K562 (cell line): ENCODE measurements around the gene BRD7. TPM values are rescaled to one million over a fixed set of nuclear protein-coding genes. Genes with fewer than 3 reads are reported as not detected.

ENCODE experiments used
- ATAC-seq: fragments of 200-7000 bp; cut with Tn5 transposase; 3 replicates; pipeline ENCODE4 v1.9.1; 2020; ENCODE audit warnings: moderate library complexity
- BruUV-seq: library from RNA; stranded (reverse); fragments of 400-500 nt; replicated peaks from 2 replicates; lab custom pipeline; 2021; lab: Mats Ljungman, UMichigan
- CTCF ChIA-PET: fragments of 300-600 bp; formaldehyde crosslinking; extraction: SDS; loops from one replicate; lab custom pipeline; 2021; ENCODE audit warnings: low intra/inter-chr PET ratio; lab: Yijun Ruan, JAX
- POLR2A ChIA-PET: fragments of 300-600, 350-650 bp; sonication (Branson Sonifier 250); formaldehyde crosslinking; extraction: SDS; loops from one replicate; lab custom pipeline; 2021; ENCODE audit warnings: antibody characterized with exemption, inconsistent platforms; lab: Yijun Ruan, JAX
- DNase-seq, 4 experiments: peaks; one replicate each; pipeline versions ENCODE4 v3.0.0 to v3.0.0-alpha.2; 2011 to 2018; ENCODE audit warnings: low spot score in 3 of 4, mixed read lengths in 3 of 4; ENCODE audit errors: extremely low read depth in 1 of 4
- FAIRE-seq: peaks from 2 replicates; lab custom pipeline; 2011; peaks lifted over from hg19 to GRCh38; lab: Jason Lieb, UNC
- H2AFZ ChIP-seq: 2 replicates; pipeline ENCODE4 v1.6.0; 2011; ENCODE audit warnings: low read depth, low read length, control low read depth, inconsistent platforms
- H3K27ac ChIP-seq: fragments of 200-600 bp; 3 replicates; pipeline ENCODE4 v1.8.0; 2011; ENCODE audit warnings: low read depth, mild to moderate bottlenecking, control low read depth, inconsistent platforms, low read length, moderate library complexity, mixed read lengths; ENCODE audit errors: extremely low read depth
- H3K27me3 ChIP-seq, 2 experiments: fragments of 300-600 bp in 1 of 2; 2 replicates in 1 of 2; 3 replicates in 1 of 2; pipeline versions ENCODE4 v1.6.0 to v1.8.0; 2011; ENCODE audit warnings: inconsistent platforms in 2 of 2, low read length in 2 of 2, mild to moderate bottlenecking in 1 of 2, mixed read lengths in 1 of 2, moderate library complexity in 1 of 2; ENCODE audit not compliant: control insufficient read depth in 2 of 2, insufficient read depth in 2 of 2
- H3K36me3 ChIP-seq: fragments of 300-600 bp; 3 replicates; pipeline ENCODE4 v1.8.0; 2011; ENCODE audit warnings: mild to moderate bottlenecking, low read length, inconsistent platforms; ENCODE audit not compliant: control insufficient read depth, insufficient read depth
- H3K4me1 ChIP-seq, 2 experiments: fragments of 200-600 bp in 1 of 2; replicated peaks in 1 of 2; 2 replicates in 1 of 2; 3 replicates in 1 of 2; pipeline versions ENCODE4 v1.5.1 to v1.8.0; 2011; ENCODE audit warnings: inconsistent platforms in 2 of 2, low read length in 2 of 2, mild to moderate bottlenecking in 1 of 2, mixed read lengths in 1 of 2, moderate library complexity in 1 of 2; ENCODE audit not compliant: control insufficient read depth in 2 of 2, insufficient read depth in 2 of 2
- H3K4me2 ChIP-seq: 2 replicates; pipeline ENCODE4 v1.6.1; 2011; ENCODE audit warnings: low read length, control low read depth, inconsistent platforms, mixed read lengths; ENCODE audit not compliant: insufficient read depth
- H3K4me3 ChIP-seq: fragments of 200-600 bp; sonication (generic), shearing (Covaris generic); 2 replicates; pipeline ENCODE4 v1.5.1; 2016; ENCODE audit warnings: control low read depth, inconsistent platforms
- H3K79me2 ChIP-seq: fragments of 200-600 bp; 3 replicates; pipeline ENCODE4 v1.8.0; 2011; ENCODE audit warnings: low read length, inconsistent platforms; ENCODE audit not compliant: control insufficient read depth, insufficient read depth
- H3K9ac ChIP-seq, 2 experiments: 2 replicates each; pipeline versions ENCODE4 v1.6.0 to v1.6.1; 2011; ENCODE audit warnings: low read depth in 2 of 2, low read length in 2 of 2, control low read depth in 1 of 2, inconsistent platforms in 1 of 2, mild to moderate bottlenecking in 1 of 2, mixed read lengths in 1 of 2; ENCODE audit not compliant: insufficient read depth in 1 of 2
- H3K9me1 ChIP-seq: one replicate; pipeline ENCODE4 v1.6.0; 2011; ENCODE audit warnings: inconsistent platforms, mild to moderate bottlenecking, low read length, moderate library complexity; ENCODE audit not compliant: control insufficient read depth, insufficient read depth
- H3K9me3 ChIP-seq: replicated peaks from 2 replicates; pipeline ENCODE4 v1.5.1; 2011; ENCODE audit warnings: low read depth, low read length, inconsistent platforms; ENCODE audit not compliant: control insufficient read depth, insufficient read depth
- H4K20me1 ChIP-seq: replicated peaks from 2 replicates; pipeline ENCODE4 v1.6.1; 2011; ENCODE audit warnings: low read length, inconsistent platforms, mixed read lengths; ENCODE audit not compliant: control insufficient read depth, insufficient read depth
- ARID2 ChIP-seq: fragments of 450-650 bp; IDR thresholded peaks from 2 replicates; pipeline ENCODE4 v1.6.1; 2017; ENCODE audit warnings: antibody characterized with exemption, mild to moderate bottlenecking
- FOXA1 ChIP-seq: fragments of 450-650 bp; IDR thresholded peaks from 2 replicates; pipeline ENCODE4 v1.6.1; 2016; ENCODE audit warnings: mild to moderate bottlenecking, borderline replicate concordance
- HEY1 ChIP-seq: fragments of 250-450 bp; sonication (Bioruptor Pico); IDR thresholded peaks from 2 replicates; pipeline ENCODE4 v1.5.0; 2020; ENCODE audit warnings: mild to moderate bottlenecking, moderate library complexity, borderline replicate concordance
- ILF3 ChIP-seq: fragments of 450-650 bp; IDR thresholded peaks from 2 replicates; pipeline ENCODE4 v1.6.1; 2018; ENCODE audit warnings: antibody characterized with exemption, mild to moderate bottlenecking, moderate library complexity, borderline replicate concordance
- RBM22 ChIP-seq: fragments of 200-400 bp; formaldehyde crosslinking; IDR thresholded peaks from 2 replicates; pipeline ENCODE4 v1.6.1; 2018; ENCODE audit warnings: low read length, low read depth; ENCODE audit not compliant: poor library complexity, severe bottlenecking
- SPI1 ChIP-seq: IDR thresholded peaks from 2 replicates; pipeline ENCODE4 v1.6.1; 2011; ENCODE audit warnings: low read depth, low read length, control low read depth, borderline replicate concordance
- TSC22D4 ChIP-seq: fragments of 450-650 bp; IDR thresholded peaks from 2 replicates; pipeline ENCODE4 v1.6.1; 2016; ENCODE audit warnings: missing genetic modification characterization, missing biosample characterization, control low read depth
- ZBTB1 ChIP-seq: sonication (generic); formaldehyde crosslinking; IDR thresholded peaks from 2 replicates; pipeline ENCODE4 v1.8.1; 2023; ENCODE audit warnings: missing genetic modification reagents, low read depth, mild to moderate bottlenecking, borderline replicate concordance
- ZNF282 ChIP-seq: sonication (generic); formaldehyde crosslinking; IDR thresholded peaks from 2 replicates; pipeline ENCODE4 v1.8.1; 2023; ENCODE audit warnings: missing genetic modification reagents
- ZNF518B ChIP-seq: fragments of 250-450 bp; sonication (Bioruptor Pico); IDR thresholded peaks from 2 replicates; pipeline ENCODE4 v1.5.0; 2021; ENCODE audit warnings: mild to moderate bottlenecking, moderate library complexity
- WGBS: fragments of 100-300 bp; shearing (Covaris generic); methylation state at CpG from one replicate; pipeline ENCODE4 v1.1.6; 2016; ENCODE audit warnings: low coverage, mixed read lengths; ENCODE audit not compliant: insufficient coverage; ENCODE audit errors: missing lambda C conversion rate; 5-methylcytosine and 5-hydroxymethylcytosine counted together
- in situ Hi-C: fragments of 300-500 bp; cut with MboI; formaldehyde crosslinking; loops from 4 replicates; pipeline ENCODE4 v1.15.0; 2018; ENCODE audit warnings: inconsistent platforms, mixed read lengths
- intact Hi-C: fragments of 100-400 bp; cut with micrococcal nuclease; formaldehyde crosslinking; loops from 2 replicates; pipeline ENCODE4 v1.14.2; 2022
- polyA plus RNA-seq, 8 experiments: library from polyadenylated mRNA; depleted of rRNA in 4 of 8; stranded (reverse) in 5 of 8; unstranded in 3 of 8; fragments of >200 nt; fragmentation: Nextera tagmentation in 2 of 8; fragmentation: Illumina TruSeq in 1 of 8; extraction: Ambion mirVana in 2 of 8; extraction: Trizol in 1 of 8; gene quantifications; 2 replicates each; pipeline versions ENCODE4 v1.2.1 to v1.2.3, GENCODE V29; 2011 to 2014; ENCODE audit warnings: inconsistent platforms in 1 of 8, missing spikeins in 1 of 8
- total RNA-seq, 7 experiments: library from RNA; depleted of rRNA in 6 of 7; stranded (reverse); fragments of >200 nt in 6 of 7; fragmentation: Illumina TruSeq in 2 of 7; extraction: Trizol in 2 of 7; gene quantifications; 2 replicates each; pipeline versions ENCODE4 v1.2.1 to v1.2.3, GENCODE V29; 2011 to 2021; ENCODE audit warnings: low replicate concordance in 1 of 7

The BRD7 gene
- total and polyA plus RNA-seq, 9 of the 15 experiments (the other 6 are each of a cell fraction or from before 2014, with no cell fraction given): 20.6 to 101 (median 68.7) TPM

- peak; percentile 26 for TF ChIP-seq RBM22
- no peak for TF ChIP-seq HEY1
- TF ChIP-seq, all 486 proteins: peak for 9
These were observed 56.8 kb downstream of the BRD7 start (continued) for GRCh38 chr16:50311891-50312501.

GRCh38 chr16:50311134-50311528, 57.7 kb downstream of the BRD7 start:
- Histone ChIP-seq H3K27ac (no peak overlapping the region), H3K9me1 (peaks cover 2% of the 10 kb centered on the region), H2AFZ (no peak overlapping the region), H3K4me3 (no peak overlapping the region), H4K20me1 (no peaks in the 10 kb centered on the region; the same call in 1 of the 2 replicates), H3K36me3 (peaks cover 93% of the 10 kb centered on the region), H3K9me3 (no peaks in the 10 kb centered on the region), H3K4me1 (peaks cover 0 to 26% of the 10 kb centered on the region in 2 experiments; a peak in 2 of 5 replicates), H3K79me2 (no peaks in the 10 kb centered on the region), H3K4me2 (no peak overlapping the region), H3K27me3 (no peaks in the 10 kb centered on the region), H3K9ac (no peak overlapping the region)
- TF ChIP-seq FOXA1 (no peak), ARID2 (no peak), ZNF518B (CRISPR knock-in tag) (no peak), TSC22D4 (no peak), SPI1 (no peak), ILF3 (no peak), ZBTB1 (CRISPR knock-in tag) (no peak), ZNF282 (CRISPR knock-in tag) (no peak)
- 100% methylated on average over 2 of the region's 4 CpGs for WGBS
- BruUV-seq: no TSS peak
- intact Hi-C loops: no loop called here
- FAIRE-seq (no peak), ATAC-seq (no peak), DNase-seq (no peak)
- in situ Hi-C loops: no loop called here
- ChIA-PET CTCF (no interaction called here), POLR2A (interaction anchor here (0.6 kb wide), 1 partner anchor 10 kb away, joined by 3 read pairs; no protein-coding TSS in a partner anchor)
